PC-9 (cell line): ENCODE data around the gene BBX. TPM values are rescaled to one million over a fixed set of nuclear protein-coding genes. Genes with fewer than 3 reads are reported as not detected.

Source experiments
- BruUV-seq: library from RNA; stranded (reverse); fragments of 400-500 nt; replicated peaks from 2 replicates; lab custom pipeline; 2021; lab: Mats Ljungman, UMichigan
- CTCF ChIA-PET: fragments of 300-600 bp; sonication (Branson Sonifier 250); formaldehyde crosslinking; loops from one replicate; lab custom pipeline; 2022; ENCODE audit warnings: antibody characterized with exemption; lab: Charles Lee
- POLR2A ChIA-PET: fragments of 300-600 bp; sonication (Branson Sonifier 250); formaldehyde crosslinking; loops from one replicate; lab custom pipeline; 2022; ENCODE audit warnings: antibody characterized with exemption; ENCODE audit not compliant: unreplicated experiment; lab: Charles Lee
- DNase-seq, 2 experiments: peaks; one replicate each; pipeline versions ENCODE4 v3.0.0 to v3.0.0-alpha.2; 2015 to 2022; ENCODE audit warnings: mixed read lengths in 1 of 2
- H2AFZ ChIP-seq: fragments of 200-600 bp; sonication (generic); 2 replicates; pipeline ENCODE4 v1.8.1; 2017; ENCODE audit warnings: antibody characterized with exemption
- H3F3A ChIP-seq: fragments of 200-600 bp; sonication (generic); 2 replicates; pipeline ENCODE4 v1.8.1; 2017; ENCODE audit warnings: antibody characterized with exemption, mild to moderate bottlenecking, low read depth; ENCODE audit not compliant: insufficient read depth
- H3K27ac ChIP-seq: fragments of 200-600 bp; sonication (generic); 2 replicates; pipeline ENCODE4 v1.6.1; 2016; ENCODE audit warnings: mixed run types
- H3K27me3 ChIP-seq: fragments of 200-600 bp; sonication (generic); 2 replicates; pipeline ENCODE4 v1.6.1; 2016; ENCODE audit warnings: low read depth, mixed run types; ENCODE audit not compliant: insufficient read depth
- H3K36me3 ChIP-seq: fragments of 200-600 bp; sonication (generic); 2 replicates; pipeline ENCODE4 v1.6.1; 2016; ENCODE audit warnings: low read depth, mixed run types
- H3K4me1 ChIP-seq: fragments of 200-600 bp; sonication (generic); replicated peaks from 2 replicates; pipeline ENCODE4 v1.6.1; 2016; ENCODE audit warnings: mixed run types; ENCODE audit not compliant: insufficient read depth
- H3K4me2 ChIP-seq: fragments of 200-600 bp; sonication (generic); 2 replicates; pipeline ENCODE4 v1.6.1; 2017; ENCODE audit warnings: mixed run types
- H3K4me3 ChIP-seq: fragments of 200-600 bp; sonication (generic); 2 replicates; pipeline ENCODE4 v1.6.1; 2016; ENCODE audit warnings: mixed run types
- H3K79me2 ChIP-seq: fragments of 200-600 bp; sonication (generic); 2 replicates; pipeline ENCODE4 v1.6.1; 2017; ENCODE audit warnings: low read depth, mixed run types
- H3K9me2 ChIP-seq: fragments of 200-600 bp; sonication (generic); 2 replicates; pipeline ENCODE4 v1.8.1; 2017; ENCODE audit warnings: mild to moderate bottlenecking; ENCODE audit not compliant: insufficient read depth
- H3K9me3 ChIP-seq: fragments of 200-600 bp; sonication (generic); 2 replicates; pipeline ENCODE4 v1.8.1; 2016; ENCODE audit warnings: low read depth; ENCODE audit not compliant: insufficient read depth
- H4K20me1 ChIP-seq: fragments of 200-600 bp; sonication (generic); 2 replicates; pipeline ENCODE4 v1.8.1; 2017; ENCODE audit not compliant: insufficient read depth
- EZH2 ChIP-seq: fragments of 200-600 bp; sonication (generic); IDR thresholded peaks from 2 replicates; pipeline ENCODE4 v1.8.0; 2017; ENCODE audit warnings: antibody characterized with exemption, low read depth
- intact Hi-C: fragments of 100-400 bp; cut with micrococcal nuclease; formaldehyde crosslinking; loops from one replicate; pipeline ENCODE4 v1.10.0; 2022; ENCODE audit not compliant: unreplicated experiment
- total RNA-seq: library from RNA; stranded (reverse); gene quantifications from 2 replicates; pipeline ENCODE4 v1.2.3, GENCODE V29; 2021
- TF ChIP-seq, protein P1 (sequence below): fragments of 200-600 bp; sonication (generic); conservative IDR thresholded peaks from 2 replicates; pipeline ENCODE4 v1.6.1; 2017; ENCODE audit warnings: mixed run types, antibody characterized with exemption, mild to moderate bottlenecking, moderate library complexity

Gene BBX
- total RNA-seq, 1 experiment from 2014 or later, result 91.7 TPM

DNA sequence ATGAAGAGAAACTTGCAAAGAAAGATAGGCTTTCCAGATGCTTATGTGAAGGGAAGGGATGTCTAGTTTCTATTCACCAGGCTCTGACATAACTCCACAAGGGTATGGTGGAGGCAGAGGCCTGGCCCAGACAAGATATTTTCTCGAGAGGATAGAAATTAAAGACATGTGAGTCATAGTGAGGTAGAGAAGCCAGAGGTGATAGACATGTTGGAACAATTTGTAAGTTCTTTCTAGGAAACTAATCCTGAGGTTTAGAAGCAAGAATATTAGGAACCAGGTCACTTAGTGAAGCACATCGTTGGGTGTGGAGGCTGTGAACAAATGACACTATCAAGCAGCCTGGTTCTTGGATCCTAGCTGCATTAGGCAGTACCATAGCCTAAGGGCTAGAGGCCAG is 176.9 kb downstream of the BBX start:
- Histone ChIP-seq H3K9me2 (no peaks in the 10 kb centered on the region), H3K36me3 (no peaks in the 10 kb centered on the region), H3K27ac (no peak overlapping the region), H3K4me2 (no peak overlapping the region), H3K4me1 (no peaks in the 10 kb centered on the region), H3K9me3 (0 out of 2 replicates have a peak, but pooled peaks cover 5% of the 10 kb centered on the region), H3F3A (no peaks in the 10 kb centered on the region), H3K79me2 (no peaks in the 10 kb centered on the region), H3K27me3 (no peaks in the 10 kb centered on the region), H2AFZ (no peak overlapping the region), H3K4me3 (no peak overlapping the region), H4K20me1 (no peaks in the 10 kb centered on the region; the same call in 1 of the 2 replicates)
- intact Hi-C loops, result no loop called here
- DNase-seq, result no peak
- no TSS peak for BruUV-seq
- CTCF ChIA-PET, result no interaction called here
- POLR2A ChIA-PET, result interaction anchor here (0.5 kb wide), 1 partner anchor 18 kb away, joined by 6 read pairs; no protein-coding TSS in a partner anchor
- TF ChIP-seq EZH2, result no peak
- TF ChIP-seq, protein P1, sequence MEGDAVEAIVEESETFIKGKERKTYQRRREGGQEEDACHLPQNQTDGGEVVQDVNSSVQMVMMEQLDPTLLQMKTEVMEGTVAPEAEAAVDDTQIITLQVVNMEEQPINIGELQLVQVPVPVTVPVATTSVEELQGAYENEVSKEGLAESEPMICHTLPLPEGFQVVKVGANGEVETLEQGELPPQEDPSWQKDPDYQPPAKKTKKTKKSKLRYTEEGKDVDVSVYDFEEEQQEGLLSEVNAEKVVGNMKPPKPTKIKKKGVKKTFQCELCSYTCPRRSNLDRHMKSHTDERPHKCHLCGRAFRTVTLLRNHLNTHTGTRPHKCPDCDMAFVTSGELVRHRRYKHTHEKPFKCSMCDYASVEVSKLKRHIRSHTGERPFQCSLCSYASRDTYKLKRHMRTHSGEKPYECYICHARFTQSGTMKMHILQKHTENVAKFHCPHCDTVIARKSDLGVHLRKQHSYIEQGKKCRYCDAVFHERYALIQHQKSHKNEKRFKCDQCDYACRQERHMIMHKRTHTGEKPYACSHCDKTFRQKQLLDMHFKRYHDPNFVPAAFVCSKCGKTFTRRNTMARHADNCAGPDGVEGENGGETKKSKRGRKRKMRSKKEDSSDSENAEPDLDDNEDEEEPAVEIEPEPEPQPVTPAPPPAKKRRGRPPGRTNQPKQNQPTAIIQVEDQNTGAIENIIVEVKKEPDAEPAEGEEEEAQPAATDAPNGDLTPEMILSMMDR, result no peak

GRCh38 chr3:107701299-107701698 is 178.5 kb downstream of the BBX start:
- H3K4me3 ChIP-seq, result no peak overlapping the region
- H2AFZ ChIP-seq, result no peak overlapping the region
- H3K4me2 ChIP-seq, result no peak overlapping the region
- H3K27ac ChIP-seq, result no peak overlapping the region
- no peaks in the 10 kb centered on the region for H3K9me3 ChIP-seq
- H3K27me3 ChIP-seq, result no peaks in the 10 kb centered on the region
- no peaks in the 10 kb centered on the region for H3K36me3 ChIP-seq
- H3F3A ChIP-seq, result no peaks in the 10 kb centered on the region
- no TSS peak for BruUV-seq
- DNase-seq, result no peak
- intact Hi-C loops, result no loop called here
- H4K20me1 ChIP-seq, result no peaks in the 10 kb centered on the region
- H3K79me2 ChIP-seq, result no peaks in the 10 kb centered on the region
- no peaks in the 10 kb centered on the region for H3K9me2 ChIP-seq
- TF ChIP-seq, protein P1, result no peak
- no peak for TF ChIP-seq EZH2
- ChIA-PET POLR2A (no interaction called here), CTCF (no interaction called here)
- H3K4me1 ChIP-seq, result no peaks in the 10 kb centered on the region

DNA sequence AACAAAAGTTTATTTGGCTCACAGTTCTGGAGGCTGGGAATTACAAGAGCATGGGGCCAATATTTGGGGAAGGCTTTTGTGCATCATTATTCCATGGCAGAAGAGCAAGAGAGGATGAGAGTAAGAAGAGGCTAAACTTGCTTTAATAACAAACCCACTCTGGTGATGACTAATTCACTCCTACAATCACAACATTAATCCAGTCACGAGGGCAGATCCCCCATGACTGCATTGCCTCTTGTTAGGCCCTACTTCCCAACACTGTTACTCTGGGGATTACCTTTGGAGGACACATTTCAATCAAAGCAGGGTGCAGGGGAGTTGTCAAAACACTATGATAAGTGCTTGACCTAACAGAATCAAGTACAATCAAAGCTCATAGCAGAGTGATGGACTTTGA is 181.7 kb downstream of the BBX start:
- TF ChIP-seq, protein P1, result no peak
- no peak for TF ChIP-seq EZH2
- POLR2A ChIA-PET, result interaction anchor here (0.6 kb wide), 1 partner anchor 1216 kb away, joined by 5 read pairs; no protein-coding TSS in a partner anchor

More for the DNA sequence above, 181.7 kb downstream of the BBX start:
- Histone ChIP-seq H3K79me2 (no peaks in the 10 kb centered on the region), H4K20me1 (no peaks in the 10 kb centered on the region), H3K27ac (no peak overlapping the region), H3K4me3 (no peak overlapping the region), H3K36me3 (no peaks in the 10 kb centered on the region), H3K9me3 (no peaks in the 10 kb centered on the region), H3K27me3 (no peaks in the 10 kb centered on the region), H3K9me2 (no peaks in the 10 kb centered on the region), H3K4me1 (no peaks in the 10 kb centered on the region), H2AFZ (no peak overlapping the region), H3K4me2 (no peak overlapping the region), H3F3A (no peaks in the 10 kb centered on the region)
- CTCF ChIA-PET, result no interaction called here
- intact Hi-C loops, result no loop called here
- no TSS peak for BruUV-seq
- DNase-seq, result no peak
